ENCODE measurements around the gene AFAP1L2.
"Not testable (repeated sequence)": the region's sequence is repeated elsewhere in the genome, so short reads cannot be mapped to it uniquely, and the experiment has no call there.

Gene AFAP1L2

GRCh38 chr10:114334301-114334700, 70.0 kb downstream of the AFAP1L2 start:
- DNase-seq: no peak

GRCh38 chr10:114333441-114333840, 70.9 kb downstream of the AFAP1L2 start:
- DNase-seq: not testable (repeated sequence)

- no peak for DNase-seq
Measured at GRCh38 chr10:114332301-114333192, 71.8 kb downstream of the AFAP1L2 start.

- DNase-seq: no peak
Measured at GRCh38 chr10:114329634-114330365, 74.5 kb downstream of the AFAP1L2 start.

GRCh38 chr10:114328874-114329273, 75.4 kb downstream of the AFAP1L2 start:
- no peak for DNase-seq

- no peak for DNase-seq
Measured at GRCh38 chr10:114328441-114328812, 75.9 kb downstream of the AFAP1L2 start.

GRCh38 chr10:114327537-114328440, 76.5 kb downstream of the AFAP1L2 start:
- no peak for DNase-seq

GRCh38 chr10:114326795-114327194, 77.5 kb downstream of the AFAP1L2 start:
- no peak for DNase-seq

- no peak for DNase-seq
Measured at GRCh38 chr10:114323023-114323422, 81.3 kb downstream of the AFAP1L2 start.

- DNase-seq: no peak
Measured at GRCh38 chr10:114322344-114322743, 82.0 kb downstream of the AFAP1L2 start.

- DNase-seq: no peak
Measured at GRCh38 chr10:114320249-114321116, 83.8 kb downstream of the AFAP1L2 start.

GRCh38 chr10:114319406-114320248, 84.7 kb downstream of the AFAP1L2 start:
- no peak for DNase-seq

- no peak for DNase-seq
Measured at GRCh38 chr10:114316744-114317143, 87.6 kb downstream of the AFAP1L2 start.

- DNase-seq: no peak
Measured at GRCh38 chr10:114315566-114316420, 88.5 kb downstream of the AFAP1L2 start.

- no peak for DNase-seq
Measured at GRCh38 chr10:114313866-114314265, 90.4 kb downstream of the AFAP1L2 start.

- no peak for DNase-seq
Measured at GRCh38 chr10:114313139-114313538, 91.2 kb downstream of the AFAP1L2 start.

- DNase-seq: no peak
Measured at GRCh38 chr10:114311496-114312209, 92.6 kb downstream of the AFAP1L2 start.

GRCh38 chr10:114311023-114311422, 93.3 kb downstream of the AFAP1L2 start:
- DNase-seq: no peak

- DNase-seq: no peak
Measured at GRCh38 chr10:114310346-114310745, 94.0 kb downstream of the AFAP1L2 start.

- DNase-seq: no peak
Measured at GRCh38 chr10:114309364-114309651, 95.0 kb downstream of the AFAP1L2 start.

Data from stimulated activated CD4-positive, alpha-beta T cell treated with anti-CD3 and anti-CD28 coated beads, Interleukin-4, amount 100 ng/mL, for 4 hours (primary cell).